ENCODE measurements around the gene TARDBP. TPM values are rescaled to one million over a fixed set of nuclear protein-coding genes. Genes with fewer than 3 reads are reported as not detected.

Gene TARDBP
- total and polyA plus RNA-seq, 9 of the 15 experiments (the other 6 are each of a cell fraction or from before 2014, with no cell fraction given) = 122 to 515 (median 243) TPM

GRCh38 chr1:11056504-11056903, 44.0 kb downstream of the TARDBP start:
- peaks cover 4% of the 10 kb centered on the region for H3K9me1 ChIP-seq (ENCODE audit: control insufficient read depth, insufficient read depth, low read length)
- TF ChIP-seq BRCA1 (IDR thresholded peaks at IDR 0.05) = no peak
- no peak for TF ChIP-seq BRCA1 (CRISPR knock-in tag; IDR thresholded peaks at IDR 0.05)
- TF ChIP-seq ZNF184 (CRISPR knock-in tag; IDR thresholded peaks at IDR 0.05) = no peak
- TF ChIP-seq ZNF583 (CRISPR knock-in tag; IDR thresholded peaks at IDR 0.05) = no peak
- no peak for TF ChIP-seq NUFIP1 (IDR thresholded peaks at IDR 0.05; ENCODE audit: partially characterized antibody)
- TF ChIP-seq ZFPM2 (CRISPR knock-in tag; IDR thresholded peaks at IDR 0.05) = no peak
- no peak for TF ChIP-seq MYBL2 (IDR thresholded peaks at IDR 0.05; ENCODE audit: low read depth)
- no peak for TF ChIP-seq MYBL2 (CRISPR knock-in tag; IDR thresholded peaks at IDR 0.05; ENCODE audit: borderline replicate concordance)
- TF ChIP-seq DEAF1 (CRISPR knock-in tag; IDR thresholded peaks at IDR 0.05) = no peak
- no peak for TF ChIP-seq ELF2 (CRISPR knock-in tag; IDR thresholded peaks at IDR 0.05)
- intact Hi-C loops (cut with micrococcal nuclease) (no loop called here), in situ Hi-C loops (cut with MboI) (no loop called here)
- H3K4me2 ChIP-seq (ENCODE audit: insufficient read depth, low read length) = no peak overlapping the region
- H2AFZ ChIP-seq (ENCODE audit: low read depth, low read length) = no peak overlapping the region
- peaks cover 14% of the 10 kb centered on the region for H4K20me1 ChIP-seq (replicated peaks; ENCODE audit: control insufficient read depth, insufficient read depth, low read length)
- peak overlapping the region in 1 of 2 experiments; percentile 74; a peak in 2 of 4 replicates for H3K9ac ChIP-seq (ENCODE audit: insufficient read depth in 1 of 2, low read depth in 2 of 2, low read length in 2 of 2)
- WGBS (ENCODE audit: insufficient coverage, low coverage, missing lambda C conversion rate) = 96% methylated on average over 7 of the region's 7 CpGs
- H3K4me3 ChIP-seq = no peak overlapping the region
- DNase-seq (ENCODE audit: extremely low read depth in 1 of 4, low spot score in 3 of 4) (no peak), FAIRE-seq (no peak), ATAC-seq (no peak)
- H3K27me3 ChIP-seq (ENCODE audit: control insufficient read depth in 2 of 2, insufficient read depth in 2 of 2, low read length in 2 of 2) = no peaks in the 10 kb centered on the region
- no peak overlapping the region for H3K27ac ChIP-seq (ENCODE audit: extremely low read depth, low read depth, low read length)
- ChIA-PET POLR2A (interaction anchor here (0.7 to 1.3 kb wide), 3 partner anchors 9 to 44 kb away, joined by 3 read pairs; partner anchors contain the start of genes EXOSC10 and TARDBP), CTCF (ENCODE audit: low intra/inter-chr PET ratio) (no interaction called here)
- H3K9me3 ChIP-seq (replicated peaks; ENCODE audit: control insufficient read depth, insufficient read depth, low read depth, low read length) = no peaks in the 10 kb centered on the region
- peaks cover 43% of the 10 kb centered on the region; the same call in 2 of the 3 replicates for H3K36me3 ChIP-seq (ENCODE audit: control insufficient read depth, insufficient read depth, low read length)
- H3K4me1 ChIP-seq (replicated peaks in 1 of 2; ENCODE audit: control insufficient read depth in 2 of 2, insufficient read depth in 2 of 2, low read length in 2 of 2) = peaks cover 5 to 78% of the 10 kb centered on the region in 2 experiments; a peak in 4 of 5 replicates
- BruUV-seq (replicated peaks) = TSS peak; percentile 31
- peaks cover 37% of the 10 kb centered on the region for H3K79me2 ChIP-seq (ENCODE audit: control insufficient read depth, insufficient read depth, low read length)

Data from K562 (cell line).